Ectodermal cell (in vitro differentiated cells): ENCODE results near the gene SRGAP3.

ENCODE experiments used
- H3K27ac ChIP-seq: 2 replicates; pipeline ENCODE4 v1.7.0; 2013; ENCODE audit warnings: mild to moderate bottlenecking, low read depth, low read length; ENCODE audit not compliant: insufficient read depth, poor library complexity, severe bottlenecking
- H3K27me3 ChIP-seq: 2 replicates; pipeline ENCODE4 v1.7.0; 2013; ENCODE audit warnings: mild to moderate bottlenecking, low read length; ENCODE audit not compliant: insufficient read depth, control insufficient read depth, poor library complexity, severe bottlenecking
- H3K36me3 ChIP-seq: one replicate; pipeline ENCODE4 v1.7.0; 2013; ENCODE audit warnings: low read length; ENCODE audit not compliant: control insufficient read depth, insufficient read depth
- H3K4me1 ChIP-seq: one replicate; pipeline ENCODE4 v1.7.0; 2013; ENCODE audit warnings: low read length; ENCODE audit not compliant: control insufficient read depth, insufficient read depth
- H3K4me3 ChIP-seq: 2 replicates; pipeline ENCODE4 v1.7.0; 2013; ENCODE audit warnings: low read depth, low read length, control low read depth; ENCODE audit not compliant: insufficient read depth
- H3K9me3 ChIP-seq: 2 replicates; pipeline ENCODE4 v1.7.0; 2013; ENCODE audit warnings: mild to moderate bottlenecking, low read length, moderate library complexity; ENCODE audit not compliant: control insufficient read depth
- WGBS, 2 experiments: methylation state at CpG; one replicate each; pipeline ENCODE4 v1.1.7; 2013; ENCODE audit warnings: missing lambda C conversion rate in 2 of 2; 5-methylcytosine and 5-hydroxymethylcytosine counted together

Gene SRGAP3

DNA sequence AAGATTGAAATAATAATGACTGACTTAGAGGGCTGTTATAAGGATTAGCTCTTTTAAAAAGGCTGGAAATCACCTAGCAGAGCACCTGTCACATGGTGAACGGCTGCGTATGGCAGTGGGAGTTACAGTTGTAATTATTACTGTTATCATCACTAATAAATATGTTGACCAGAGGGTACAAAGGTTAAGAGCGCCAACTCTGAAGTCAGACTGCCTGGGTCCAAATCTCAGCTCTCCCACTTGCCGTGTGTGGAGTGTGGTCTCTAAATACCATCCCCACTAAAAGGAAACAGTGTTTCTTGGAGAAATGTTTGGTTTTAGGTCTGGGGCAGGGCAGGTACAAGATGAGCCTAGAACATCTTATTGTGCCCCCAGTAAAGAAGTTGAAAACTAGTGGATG, 280.2 kb downstream of the SRGAP3 start:
- WGBS, 2 experiments, result 93 to 94% methylated on average over 4 of the region's 4 CpGs
- Histone ChIP-seq H3K27ac (no peak overlapping the region), H3K36me3 (no peaks in the 10 kb centered on the region), H3K9me3 (no peaks in the 10 kb centered on the region), H3K27me3 (peaks cover 12% of the 10 kb centered on the region), H3K4me3 (no peak overlapping the region), H3K4me1 (no peaks in the 10 kb centered on the region)

DNA sequence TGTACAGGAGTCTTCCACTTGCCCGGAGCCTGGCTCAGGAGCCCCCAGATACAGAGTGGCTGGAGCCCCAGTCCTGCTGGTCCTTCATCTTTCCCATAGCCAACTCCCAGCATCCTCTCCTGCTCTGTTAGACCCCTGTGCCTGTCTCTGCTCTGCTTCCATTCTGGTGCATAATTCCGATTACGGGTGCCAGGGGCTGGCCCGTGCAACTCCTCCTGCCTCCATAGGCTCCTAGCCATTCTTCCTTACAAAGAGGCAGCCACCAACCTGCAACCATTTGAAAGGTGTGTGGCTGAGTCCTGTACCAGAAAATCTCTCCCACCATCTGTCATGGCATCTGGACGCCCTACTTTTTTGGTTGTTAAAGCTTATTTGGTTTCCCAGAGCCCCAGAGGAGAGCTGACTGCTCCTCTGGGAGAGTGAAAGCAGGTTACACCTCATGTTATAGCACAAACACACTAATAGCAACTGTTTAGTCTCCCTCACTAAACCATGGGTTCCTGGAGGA, 281.0 kb downstream of the SRGAP3 start:
- 89 to 92% methylated on average over 5 of the region's 5 CpGs for whole genome bisulfite sequencing, 2 experiments
- H3K9me3 ChIP-seq, result no peaks in the 10 kb centered on the region

GRCh38 chr3:8967553-8967952, 281.9 kb downstream of the SRGAP3 start:
- no peaks in the 10 kb centered on the region for H3K4me1 ChIP-seq
- H3K36me3 ChIP-seq, result no peaks in the 10 kb centered on the region
- H3K27me3 ChIP-seq, result peaks cover 12% of the 10 kb centered on the region
- H3K27ac ChIP-seq, result no peak overlapping the region
- no peaks in the 10 kb centered on the region for H3K9me3 ChIP-seq
- H3K4me3 ChIP-seq, result no peak overlapping the region
- WGBS, 2 experiments, result 88 to 92% methylated on average over 5 of the region's 5 CpGs

More for the DNA sequence above, 281.0 kb downstream of the SRGAP3 start:
- no peak overlapping the region for H3K4me3 ChIP-seq
- peaks cover 12% of the 10 kb centered on the region for H3K27me3 ChIP-seq
- no peaks in the 10 kb centered on the region for H3K4me1 ChIP-seq
- no peaks in the 10 kb centered on the region for H3K36me3 ChIP-seq
- H3K27ac ChIP-seq, result no peak overlapping the region

- no peak overlapping the region for H3K27ac ChIP-seq
- no peak overlapping the region for H3K4me3 ChIP-seq
- peaks cover 12% of the 10 kb centered on the region for H3K27me3 ChIP-seq
- no peaks in the 10 kb centered on the region for H3K36me3 ChIP-seq
- H3K9me3 ChIP-seq, result no peaks in the 10 kb centered on the region
- peaks cover 6% of the 10 kb centered on the region for H3K4me1 ChIP-seq
- WGBS, 2 experiments, result 71 to 76% methylated on average over 3 of the region's 3 CpGs
Measured at GRCh38 chr3:8966820-8967348, 282.6 kb downstream of the SRGAP3 start.

DNA sequence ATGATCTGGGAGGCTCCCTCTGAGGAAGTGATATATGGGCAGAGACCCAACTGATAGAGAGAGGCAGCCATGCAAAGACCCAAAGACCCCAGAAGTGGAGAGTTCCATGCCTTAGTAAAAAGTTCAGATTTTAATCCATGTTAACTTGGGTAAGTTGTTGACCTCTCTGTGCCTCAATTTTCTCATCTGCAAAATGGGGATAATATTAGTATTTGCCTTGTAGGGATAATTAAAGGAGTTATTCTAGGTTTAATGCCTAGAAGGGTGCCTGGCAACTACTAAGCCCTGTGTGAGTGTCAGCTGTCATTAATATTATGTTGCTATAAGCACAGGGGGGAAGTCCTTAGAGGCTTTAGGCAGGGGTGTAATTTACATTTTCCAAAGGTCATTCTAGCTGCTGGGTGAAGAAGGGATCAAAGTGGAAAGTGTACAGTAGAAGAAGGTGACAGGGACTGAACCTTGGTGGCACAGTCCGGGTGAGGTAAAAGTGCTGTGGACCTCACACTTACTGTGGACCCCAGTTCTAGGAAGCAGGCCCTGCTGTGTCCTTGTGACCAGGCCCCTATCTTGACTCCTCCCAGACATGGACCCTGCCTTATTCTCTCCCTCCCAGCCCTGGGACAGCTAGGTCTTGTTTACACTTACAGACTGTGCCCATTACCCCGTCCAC, 283.2 kb downstream of the SRGAP3 start:
- Histone ChIP-seq H3K27me3 (peaks cover 11% of the 10 kb centered on the region), H3K36me3 (no peaks in the 10 kb centered on the region), H3K4me3 (no peak overlapping the region), H3K27ac (no peak overlapping the region), H3K9me3 (no peaks in the 10 kb centered on the region), H3K4me1 (peaks cover 7% of the 10 kb centered on the region)
- WGBS, 2 experiments, result 92 to 94% methylated on average over 2 of the region's 2 CpGs

GRCh38 chr3:8964436-8965370, 284.7 kb downstream of the SRGAP3 start:
- Histone ChIP-seq H3K27ac (no peak overlapping the region), H3K4me3 (no peak overlapping the region), H3K4me1 (peaks cover 7% of the 10 kb centered on the region), H3K27me3 (peaks cover 9% of the 10 kb centered on the region), H3K36me3 (no peaks in the 10 kb centered on the region), H3K9me3 (no peaks in the 10 kb centered on the region)
- WGBS, 2 experiments, result 61 to 73% methylated on average over 10 of the region's 11 CpGs

DNA sequence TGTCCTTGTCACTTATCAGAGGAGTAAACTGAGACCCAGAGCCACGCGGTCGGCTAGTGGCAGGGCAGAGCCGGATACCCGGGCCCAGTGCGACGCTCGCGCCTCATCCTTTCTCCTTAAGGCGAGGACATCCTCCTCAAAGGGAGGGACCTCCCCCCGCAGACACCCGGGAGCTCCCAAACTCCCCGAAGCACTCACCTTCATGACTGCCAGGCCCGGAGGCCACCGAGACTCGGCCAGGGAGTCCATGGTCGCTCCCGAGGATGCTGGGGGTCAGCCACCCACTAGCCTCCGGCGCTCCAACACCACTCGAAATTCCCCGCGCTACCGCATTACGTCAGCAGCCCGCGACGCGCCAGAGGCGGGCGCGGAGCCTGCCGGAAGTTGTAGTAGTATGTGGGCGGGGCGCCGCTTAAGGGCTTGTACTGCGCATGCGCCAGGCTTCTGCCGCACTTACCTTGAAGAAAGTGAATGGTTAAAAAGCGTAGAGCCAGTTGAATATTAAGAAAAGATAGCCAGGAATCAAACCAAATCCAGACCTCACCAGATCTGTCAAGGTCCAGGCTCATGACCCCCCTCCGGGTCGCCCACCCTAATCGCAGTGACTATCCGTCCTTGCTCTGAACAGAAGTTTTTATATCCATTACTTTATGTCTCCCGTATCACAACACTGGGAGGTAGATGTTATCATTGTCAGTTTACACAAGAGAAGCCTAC, 286.2 kb downstream of the SRGAP3 start, which contains the start of gene RAD18:
TSS of gene RAD18 (minus strand) at position 336 of the 717 bp plus-strand sequence. CDS start at position 249, 87 bp downstream.
- H3K27me3 ChIP-seq, result peaks cover 2% of the 10 kb centered on the region
- 5 to 6% methylated on average over 45 of the region's 45 CpGs for WGBS, 2 experiments
- H3K9me3 ChIP-seq, result no peaks in the 10 kb centered on the region
- H3K4me3 ChIP-seq, result peak within 1 kb of the TSS; percentile 91
- no peaks in the 10 kb centered on the region for H3K36me3 ChIP-seq
- H3K27ac ChIP-seq, result peak within 1 kb of the TSS; percentile 52
- peaks cover 7% of the 10 kb centered on the region for H3K4me1 ChIP-seq

DNA sequence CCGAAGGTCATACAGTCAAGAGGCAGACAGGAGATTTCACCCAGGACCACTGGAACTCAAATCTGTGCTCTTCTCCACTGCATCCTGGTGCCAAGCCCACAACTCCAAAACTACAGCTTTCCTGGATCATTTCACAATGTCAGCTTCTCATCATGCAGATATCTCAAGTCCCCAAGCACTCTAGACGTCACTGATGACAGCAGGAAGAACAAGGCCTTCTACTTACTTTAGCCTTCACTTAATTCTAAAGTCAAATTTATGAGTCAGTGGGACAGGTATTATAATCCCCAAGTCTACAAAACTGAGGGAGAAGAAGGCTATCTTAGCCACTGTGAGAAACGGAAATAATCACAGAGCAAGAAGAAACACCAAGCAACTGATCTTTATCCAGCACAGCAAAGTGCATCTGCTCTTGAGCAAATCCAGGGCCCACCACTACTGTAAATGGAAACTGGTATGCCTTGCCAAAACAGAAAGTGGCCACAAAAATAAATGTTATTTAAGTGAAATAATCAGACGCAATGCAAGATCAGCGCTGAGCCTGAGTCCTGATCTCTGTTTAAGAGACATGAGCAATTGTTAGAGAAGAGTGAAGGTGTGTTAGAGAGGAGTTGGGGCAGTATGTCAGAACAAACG, 287.1 kb downstream of the SRGAP3 start:
- H3K36me3 ChIP-seq, result no peaks in the 10 kb centered on the region
- H3K4me1 ChIP-seq, result peaks cover 7% of the 10 kb centered on the region
- peak overlapping the region; percentile 91 for H3K4me3 ChIP-seq
- H3K27ac ChIP-seq, result no peak overlapping the region
- H3K9me3 ChIP-seq, result no peaks in the 10 kb centered on the region
- H3K27me3 ChIP-seq, result no peaks in the 10 kb centered on the region
- WGBS, 2 experiments, result 45 to 47% methylated on average over 6 of the region's 6 CpGs

GRCh38 chr3:8959668-8960067, 289.8 kb downstream of the SRGAP3 start:
- H3K27ac ChIP-seq, result no peak overlapping the region
- peaks cover 7% of the 10 kb centered on the region for H3K4me1 ChIP-seq
- H3K27me3 ChIP-seq, result no peaks in the 10 kb centered on the region
- H3K36me3 ChIP-seq, result no peaks in the 10 kb centered on the region
- H3K9me3 ChIP-seq, result no peaks in the 10 kb centered on the region
- WGBS, 2 experiments, result 92 to 98% methylated on average over 7 to 8 of the region's 8 CpGs
- H3K4me3 ChIP-seq, result no peak overlapping the region
